ENCODE results near the gene SGSM2. TPM values are rescaled to one million over a fixed set of nuclear protein-coding genes. Genes with fewer than 3 reads are reported as not detected.

Gene SGSM2
- total RNA-seq, 1 donor from 2014 or later, result 127 TPM

DNA sequence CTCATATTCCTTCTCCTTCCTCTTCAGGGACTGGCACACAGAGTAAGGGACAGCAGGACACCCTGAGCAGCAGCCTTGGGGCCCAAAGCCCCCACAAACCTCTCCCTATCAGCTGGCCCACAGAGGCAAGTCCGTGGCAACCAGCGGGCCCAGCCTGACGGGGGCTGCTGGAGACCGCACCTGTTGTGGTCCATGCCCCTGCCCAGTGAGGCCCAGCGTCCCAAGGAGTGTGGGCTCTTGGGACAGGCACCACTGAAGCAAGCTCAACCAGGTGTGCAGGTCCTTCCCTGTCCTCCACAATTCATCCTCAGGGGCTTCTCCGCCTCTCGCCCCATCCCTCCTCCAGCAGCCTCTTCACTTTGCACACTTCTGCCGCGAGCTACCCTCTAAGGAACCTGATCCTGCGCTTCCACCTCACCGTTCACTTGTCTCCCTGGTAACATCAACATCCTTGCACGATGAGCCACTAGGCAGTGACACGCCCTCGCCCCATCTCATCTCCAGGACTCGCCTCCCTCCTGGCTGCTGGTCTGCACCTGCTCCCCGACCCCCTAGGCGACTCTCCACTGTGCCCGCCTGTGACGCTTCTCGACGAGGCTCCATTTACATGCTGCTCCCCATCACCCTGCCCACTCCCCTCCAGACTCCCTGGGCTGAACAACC lies 50.9 kb downstream of the SGSM2 start:
- peak overlapping the region; percentile 19 for H3K27ac Mint-ChIP-seq
- no peaks in the 10 kb centered on the region for H3K27me3 Mint-ChIP-seq
- H3K9me3 Mint-ChIP-seq (ENCODE audit: low read depth), result no peaks in the 10 kb centered on the region
- peaks cover 6% of the 10 kb centered on the region for H3K36me3 Mint-ChIP-seq (ENCODE audit: insufficient read depth)
- H3K4me3 Mint-ChIP-seq (ENCODE audit: low read depth), result no peak overlapping the region
- DNase-seq (ENCODE audit: low spot score, unreplicated experiment), result no peak
- TF ChIP-seq, protein P1, sequence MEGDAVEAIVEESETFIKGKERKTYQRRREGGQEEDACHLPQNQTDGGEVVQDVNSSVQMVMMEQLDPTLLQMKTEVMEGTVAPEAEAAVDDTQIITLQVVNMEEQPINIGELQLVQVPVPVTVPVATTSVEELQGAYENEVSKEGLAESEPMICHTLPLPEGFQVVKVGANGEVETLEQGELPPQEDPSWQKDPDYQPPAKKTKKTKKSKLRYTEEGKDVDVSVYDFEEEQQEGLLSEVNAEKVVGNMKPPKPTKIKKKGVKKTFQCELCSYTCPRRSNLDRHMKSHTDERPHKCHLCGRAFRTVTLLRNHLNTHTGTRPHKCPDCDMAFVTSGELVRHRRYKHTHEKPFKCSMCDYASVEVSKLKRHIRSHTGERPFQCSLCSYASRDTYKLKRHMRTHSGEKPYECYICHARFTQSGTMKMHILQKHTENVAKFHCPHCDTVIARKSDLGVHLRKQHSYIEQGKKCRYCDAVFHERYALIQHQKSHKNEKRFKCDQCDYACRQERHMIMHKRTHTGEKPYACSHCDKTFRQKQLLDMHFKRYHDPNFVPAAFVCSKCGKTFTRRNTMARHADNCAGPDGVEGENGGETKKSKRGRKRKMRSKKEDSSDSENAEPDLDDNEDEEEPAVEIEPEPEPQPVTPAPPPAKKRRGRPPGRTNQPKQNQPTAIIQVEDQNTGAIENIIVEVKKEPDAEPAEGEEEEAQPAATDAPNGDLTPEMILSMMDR (IDR thresholded peaks at IDR 0.05; ENCODE audit: unreplicated experiment), result no peak
- H3K4me1 Mint-ChIP-seq (ENCODE audit: low read depth), result peaks cover 18% of the 10 kb centered on the region

DNA sequence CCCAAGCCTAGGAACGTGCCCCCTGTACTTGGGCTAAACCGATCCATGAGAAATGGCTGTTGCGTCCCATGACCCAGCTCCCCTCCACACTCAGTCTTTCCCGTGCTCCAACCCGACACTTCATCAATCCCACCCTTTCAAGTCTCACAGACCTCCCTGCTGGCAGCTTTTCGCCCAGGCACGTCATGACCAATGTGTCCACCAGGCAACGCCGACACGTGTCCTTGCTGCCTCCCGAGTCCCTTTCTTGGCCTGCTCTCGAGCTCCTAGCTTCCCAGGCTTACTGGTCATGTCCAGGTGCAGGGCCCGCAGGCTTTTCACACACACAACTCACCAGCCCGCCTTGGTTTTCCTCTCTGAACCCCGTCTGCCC lies 51.4 kb downstream of the SGSM2 start:
- no peaks in the 10 kb centered on the region for H3K27me3 Mint-ChIP-seq
- H3K36me3 Mint-ChIP-seq (ENCODE audit: insufficient read depth), result peaks cover 6% of the 10 kb centered on the region
- TF ChIP-seq, protein P1 (IDR thresholded peaks at IDR 0.05; ENCODE audit: unreplicated experiment), result no peak
- peaks cover 17% of the 10 kb centered on the region for H3K4me1 Mint-ChIP-seq (ENCODE audit: low read depth)
- no peak overlapping the region for H3K27ac Mint-ChIP-seq
- DNase-seq (ENCODE audit: low spot score, unreplicated experiment), result no peak
- no peaks in the 10 kb centered on the region for H3K9me3 Mint-ChIP-seq (ENCODE audit: low read depth)
- no peak overlapping the region for H3K4me3 Mint-ChIP-seq (ENCODE audit: low read depth)

DNA sequence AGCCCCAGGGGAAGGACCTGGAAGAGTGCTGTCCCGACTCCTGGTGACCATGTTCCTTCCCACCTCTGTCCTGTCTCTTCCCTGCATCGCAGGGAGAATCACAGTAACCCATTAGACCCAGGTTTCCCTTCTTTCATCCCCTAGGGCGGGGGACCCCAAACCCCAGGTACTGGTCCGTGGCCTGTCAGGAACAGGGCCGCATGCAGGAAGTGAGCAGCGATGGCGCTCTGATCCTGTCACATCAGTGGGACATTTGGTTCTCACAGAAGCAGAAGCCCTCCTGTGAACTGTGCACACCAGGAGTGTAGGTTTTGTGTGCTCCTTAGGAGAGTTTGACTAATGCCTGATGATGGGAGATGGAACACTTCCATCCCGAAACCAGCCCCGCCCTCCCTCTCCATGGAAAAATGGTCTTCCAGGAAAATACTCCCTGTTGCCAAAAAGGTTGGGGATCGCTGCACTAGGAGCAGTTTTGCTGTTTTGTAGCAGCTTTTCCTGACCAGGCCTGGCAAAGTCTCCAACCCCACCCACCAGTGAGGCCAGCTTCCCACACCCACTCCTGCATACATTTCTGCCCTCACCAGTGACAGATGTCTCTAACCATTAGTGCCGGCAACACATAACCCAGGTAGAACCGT lies 53.0 kb downstream of the SGSM2 start:
- Mint-ChIP-seq H3K27ac (peak overlapping the region; percentile 56), H3K4me1 (ENCODE audit: low read depth) (peaks cover 18% of the 10 kb centered on the region), H3K36me3 (ENCODE audit: insufficient read depth) (peaks cover 6% of the 10 kb centered on the region), H3K27me3 (no peaks in the 10 kb centered on the region), H3K4me3 (ENCODE audit: low read depth) (peak overlapping the region; percentile 12), H3K9me3 (ENCODE audit: low read depth) (no peaks in the 10 kb centered on the region)
- no peak for DNase-seq (ENCODE audit: low spot score, unreplicated experiment)
- TF ChIP-seq, protein P1 (IDR thresholded peaks at IDR 0.05; ENCODE audit: unreplicated experiment), result no peak

DNA sequence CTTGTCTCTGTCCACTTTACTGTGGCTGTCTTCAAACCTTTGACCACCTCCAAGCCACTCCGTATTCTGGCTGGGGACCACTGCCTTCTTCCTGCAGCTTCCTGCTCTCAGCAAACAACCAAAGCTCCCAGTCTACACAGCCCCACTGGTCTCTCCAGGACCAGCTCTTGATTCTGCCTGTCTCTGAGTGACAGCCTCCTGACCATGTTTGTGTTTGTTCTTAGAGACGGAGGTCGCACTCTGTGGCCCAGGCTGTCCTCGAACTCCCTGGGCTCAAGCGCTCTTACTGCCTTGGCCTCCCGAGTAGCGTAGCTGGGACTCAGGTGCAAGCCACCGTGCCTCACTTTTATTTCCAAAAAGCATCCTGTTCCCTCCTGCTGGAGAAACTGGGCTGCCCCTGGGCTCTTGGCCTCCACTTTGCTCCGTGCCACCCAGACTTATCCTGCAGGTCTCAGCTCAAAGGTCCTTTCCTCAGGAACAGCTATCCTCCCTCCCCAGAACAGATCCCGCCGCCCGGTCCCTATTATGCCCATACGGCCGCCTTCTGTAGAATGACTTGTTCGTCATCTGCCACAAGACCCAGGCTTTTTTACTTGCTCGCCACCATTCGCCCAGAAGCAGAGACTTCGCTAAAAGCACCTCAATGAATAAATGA lies 54.4 kb downstream of the SGSM2 start:
- H3K27me3 Mint-ChIP-seq, result no peaks in the 10 kb centered on the region
- TF ChIP-seq, protein P1 (IDR thresholded peaks at IDR 0.05; ENCODE audit: unreplicated experiment), result no peak
- peak overlapping the region; percentile 85 for H3K4me3 Mint-ChIP-seq (ENCODE audit: low read depth)
- no peak for DNase-seq (ENCODE audit: low spot score, unreplicated experiment)
- H3K27ac Mint-ChIP-seq, result peak overlapping the region; percentile 92
- no peaks in the 10 kb centered on the region for H3K9me3 Mint-ChIP-seq (ENCODE audit: low read depth)
- peaks cover 6% of the 10 kb centered on the region for H3K36me3 Mint-ChIP-seq (ENCODE audit: insufficient read depth)
- H3K4me1 Mint-ChIP-seq (ENCODE audit: low read depth), result peaks cover 29% of the 10 kb centered on the region

DNA sequence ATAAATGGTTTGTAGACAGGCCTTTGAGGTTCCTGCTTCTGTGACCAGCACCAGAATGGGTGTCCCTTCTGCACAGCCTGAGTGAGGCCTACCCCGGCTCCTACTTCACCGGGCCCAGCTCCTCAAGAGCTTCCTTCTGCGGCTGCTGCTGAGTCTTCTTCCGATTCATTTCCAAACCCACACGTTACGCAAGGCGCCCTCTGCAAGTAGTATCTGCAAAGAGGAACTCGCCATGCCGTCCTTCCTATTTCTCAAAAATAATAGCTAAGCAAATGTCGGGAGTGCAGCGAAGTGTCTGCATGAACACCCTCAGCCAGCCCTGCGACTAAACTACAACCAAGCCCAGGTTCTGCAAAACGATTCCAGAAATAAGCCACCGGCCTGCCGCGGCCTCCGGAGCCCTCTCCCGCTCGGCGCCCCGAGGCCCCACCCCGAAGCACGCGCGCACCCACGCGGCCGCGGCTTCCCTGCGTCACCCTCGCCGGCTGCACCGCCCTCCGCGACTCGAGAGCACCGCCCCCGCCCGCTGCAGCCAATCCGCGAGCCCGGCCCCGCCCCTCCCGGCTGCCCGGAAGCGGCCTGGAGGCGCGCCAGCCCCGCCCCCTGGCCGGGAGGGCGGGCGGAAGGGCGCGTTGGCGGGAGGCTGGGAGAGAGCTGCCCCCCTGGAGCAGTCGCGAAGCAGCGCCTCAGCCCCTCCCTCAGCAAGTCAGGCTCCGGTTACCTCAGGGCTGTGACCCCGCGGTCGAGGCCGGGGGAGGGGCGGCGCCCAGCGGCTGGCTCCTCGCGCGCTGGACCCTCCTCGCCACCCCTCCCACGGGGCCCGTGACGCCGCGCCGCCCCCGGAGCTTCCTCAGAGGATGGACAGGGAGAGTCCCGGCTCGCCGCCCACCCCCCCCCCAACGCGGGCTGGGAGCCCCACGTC lies 55.2 kb downstream of the SGSM2 start:
- DNase-seq (ENCODE audit: low spot score, unreplicated experiment), result peak; percentile 93
- no peaks in the 10 kb centered on the region for H3K9me3 Mint-ChIP-seq (ENCODE audit: low read depth)
- TF ChIP-seq, protein P1 (IDR thresholded peaks at IDR 0.05; ENCODE audit: unreplicated experiment), result no peak
- no peaks in the 10 kb centered on the region for H3K27me3 Mint-ChIP-seq
- peak overlapping the region; percentile 92 for H3K27ac Mint-ChIP-seq
- peaks cover 37% of the 10 kb centered on the region for H3K4me1 Mint-ChIP-seq (ENCODE audit: low read depth)
- peaks cover 6% of the 10 kb centered on the region for H3K36me3 Mint-ChIP-seq (ENCODE audit: insufficient read depth)
- H3K4me3 Mint-ChIP-seq (ENCODE audit: low read depth), result peak overlapping the region; percentile 85
